GM23338 (cell line): Measurements from ENCODE around the gene GFRA3. TPM values are rescaled to one million over a fixed set of nuclear protein-coding genes. Genes with fewer than 3 reads are reported as not detected.

ENCODE experiments used
- ATAC-seq: fragments of 200-7000 bp; cut with Tn5 transposase; 3 replicates; pipeline ENCODE4 v1.9.1; 2020
- DNase-seq: peaks from one replicate; pipeline ENCODE4 v3.0.0-alpha.2; 2015; ENCODE audit warnings: low spot score
- H2AFZ ChIP-seq: fragments of 200-600 bp; sonication (generic); 2 replicates; pipeline ENCODE4 v1.8.0; 2016; ENCODE audit warnings: antibody characterized with exemption, mild to moderate bottlenecking, moderate library complexity
- H3F3A ChIP-seq: fragments of 200-600 bp; sonication (generic); replicated peaks from 2 replicates; pipeline ENCODE4 v1.8.0; 2017; ENCODE audit warnings: antibody characterized with exemption, mixed run types, low read depth
- H3K27ac ChIP-seq: fragments of 200-600 bp; sonication (generic); 2 replicates; pipeline ENCODE4 v1.6.1; 2016; ENCODE audit warnings: low read depth
- H3K27me3 ChIP-seq: fragments of 200-600 bp; sonication (generic); 2 replicates; pipeline ENCODE4 v1.8.0; 2016; ENCODE audit warnings: mild to moderate bottlenecking, mixed run types, moderate library complexity; ENCODE audit not compliant: insufficient read depth
- H3K36me3 ChIP-seq: fragments of 200-600 bp; sonication (generic); 2 replicates; pipeline ENCODE4 v1.8.0; 2016; ENCODE audit warnings: mild to moderate bottlenecking; ENCODE audit not compliant: insufficient read depth
- H3K4me1 ChIP-seq: fragments of 200-600 bp; sonication (generic); 2 replicates; pipeline ENCODE4 v1.8.0; 2016; ENCODE audit warnings: mild to moderate bottlenecking, moderate library complexity; ENCODE audit not compliant: insufficient read depth
- H3K4me2 ChIP-seq: fragments of 200-600 bp; sonication (generic); 2 replicates; pipeline ENCODE4 v1.7.1; 2017; ENCODE audit warnings: mixed run types
- H3K4me3 ChIP-seq: fragments of 200-600 bp; sonication (generic); 2 replicates; pipeline ENCODE4 v1.6.1; 2016; ENCODE audit warnings: mixed run types
- H3K79me2 ChIP-seq: fragments of 200-600 bp; sonication (generic); replicated peaks from 2 replicates; pipeline ENCODE4 v1.8.0; 2017; ENCODE audit warnings: mild to moderate bottlenecking; ENCODE audit not compliant: insufficient read depth
- H3K9me2 ChIP-seq: fragments of 200-600 bp; sonication (generic); 2 replicates; pipeline ENCODE4 v1.8.0; 2017; ENCODE audit not compliant: insufficient read depth
- H4K20me1 ChIP-seq: fragments of 200-600 bp; sonication (generic); replicated peaks from 2 replicates; pipeline ENCODE4 v1.8.0; 2017; ENCODE audit warnings: mild to moderate bottlenecking; ENCODE audit not compliant: insufficient read depth
- H3K27ac Mint-ChIP-seq: 2 replicates; pipeline ENCODE4 v1.8.0; 2020; ENCODE audit warnings: inconsistent platforms, mild to moderate bottlenecking, moderate library complexity, mixed read lengths
- H3K27me3 Mint-ChIP-seq: 3 replicates; pipeline ENCODE4 v1.8.0; 2022; ENCODE audit warnings: low read depth, mild to moderate bottlenecking, moderate library complexity, mixed read lengths, inconsistent platforms; ENCODE audit not compliant: insufficient read depth, poor library complexity
- H3K36me3 Mint-ChIP-seq: 3 replicates; pipeline ENCODE4 v1.8.0; 2021; ENCODE audit warnings: low read depth, mild to moderate bottlenecking, inconsistent platforms, moderate library complexity, mixed read lengths
- H3K4me1 Mint-ChIP-seq: 3 replicates; pipeline ENCODE4 v1.8.0; 2020; ENCODE audit warnings: mild to moderate bottlenecking, inconsistent platforms, mixed read lengths
- H3K4me3 Mint-ChIP-seq: 3 replicates; pipeline ENCODE4 v1.8.0; 2021; ENCODE audit warnings: moderate library complexity, mild to moderate bottlenecking, inconsistent platforms, mixed read lengths
- H3K9me3 Mint-ChIP-seq: 3 replicates; pipeline ENCODE4 v1.8.0; 2020; ENCODE audit warnings: moderate library complexity, mild to moderate bottlenecking, inconsistent platforms, mixed read lengths
- CREB1 ChIP-seq: fragments of 250-450 bp; sonication (Bioruptor Pico); IDR thresholded peaks from 2 replicates; pipeline ENCODE4 v1.5.0; 2020; ENCODE audit warnings: low read depth, mild to moderate bottlenecking, moderate library complexity
- CTCF ChIP-seq, 2 experiments: fragments of 200-600 bp in 1 of 2; sonication (generic) in 1 of 2; conservative IDR thresholded peaks; 2 replicates each; pipeline versions ENCODE4 v1.5.1 to v1.6.1; 2016 to 2017; ENCODE audit warnings: antibody characterized with exemption in 2 of 2, low read depth in 2 of 2, mild to moderate bottlenecking in 2 of 2, moderate library complexity in 1 of 2
- ETS1 ChIP-seq: IDR thresholded peaks from 2 replicates; pipeline ENCODE4 v1.6.1; 2016; ENCODE audit warnings: antibody characterized with exemption
- EZH2 ChIP-seq: fragments of 200-600 bp; sonication (generic); IDR thresholded peaks from one replicate; pipeline ENCODE4 v1.8.0; 2017; ENCODE audit warnings: antibody characterized with exemption, mild to moderate bottlenecking, low read depth; ENCODE audit not compliant: unreplicated experiment
- JUNB ChIP-seq: IDR thresholded peaks from one replicate; pipeline ENCODE4 v1.6.1; 2016; ENCODE audit warnings: antibody characterized with exemption; ENCODE audit not compliant: unreplicated experiment
- POLR2AphosphoS5 ChIP-seq: IDR thresholded peaks from 2 replicates; pipeline ENCODE4 v1.6.1; 2016; ENCODE audit warnings: antibody characterized with exemption, low read depth
- ZNF114 ChIP-seq: fragments of 250-450 bp; sonication (Bioruptor Pico); IDR thresholded peaks from 2 replicates; pipeline ENCODE4 v1.5.0; 2020; ENCODE audit warnings: mild to moderate bottlenecking, moderate library complexity
- ZNF331 ChIP-seq: fragments of 250-450 bp; sonication (Bioruptor Pico); IDR thresholded peaks from 2 replicates; pipeline ENCODE4 v1.5.0; 2020; ENCODE audit warnings: low read depth, mild to moderate bottlenecking, moderate library complexity
- polyA plus RNA-seq: library from polyadenylated mRNA; unstranded; fragments of >200 nt; fragmentation: Nextera tagmentation; extraction: Ambion mirVana; gene quantifications from 2 replicates; pipeline ENCODE4 v1.2.1, GENCODE V29; 2016
- total RNA-seq: library from RNA; depleted of rRNA; stranded (reverse); fragments of >200 nt; shearing (Covaris generic); gene quantifications from 2 replicates; pipeline ENCODE4 v1.2.3, GENCODE V29; 2014
- TF ChIP-seq, protein P1 (sequence below): IDR thresholded peaks from one replicate; pipeline ENCODE4 v1.6.1; 2018; ENCODE audit warnings: antibody characterized with exemption; ENCODE audit not compliant: unreplicated experiment

GFRA3 gene
- total and polyA plus RNA-seq, 2 experiments from 2014 or later = 1.1 TPM

GRCh38 chr5:138271281-138271680 is 3.1 kb downstream of the GFRA3 start:
- H3K4me1 ChIP-seq = peaks cover 13% of the 10 kb centered on the region; the same call in 1 of the 2 replicates
- peaks cover 19% of the 10 kb centered on the region for H3K4me1 Mint-ChIP-seq
- H3K79me2 ChIP-seq = no peaks in the 10 kb centered on the region
- no peaks in the 10 kb centered on the region for H3K9me3 Mint-ChIP-seq
- no peak overlapping the region for H3K4me2 ChIP-seq
- DNase-seq = no peak
- no peaks in the 10 kb centered on the region for H3K36me3 Mint-ChIP-seq
- no peaks in the 10 kb centered on the region for H3K36me3 ChIP-seq
- H3K4me3 Mint-ChIP-seq = no peak overlapping the region
- no peak overlapping the region for H2AFZ ChIP-seq
- no peak overlapping the region for H3K27ac Mint-ChIP-seq
- no peak for ATAC-seq
- H3F3A ChIP-seq = no peaks in the 10 kb centered on the region
- H3K9me2 ChIP-seq = no peaks in the 10 kb centered on the region
- no peak overlapping the region for H3K4me3 ChIP-seq
- H3K27me3 ChIP-seq = peaks cover 39% of the 10 kb centered on the region
- H4K20me1 ChIP-seq = no peaks in the 10 kb centered on the region
- no peak overlapping the region for H3K27ac ChIP-seq
- peaks cover 25% of the 10 kb centered on the region for H3K27me3 Mint-ChIP-seq
- no peak for TF ChIP-seq JUNB
- TF ChIP-seq CTCF (conservative IDR thresholded peaks at IDR 0.05; ENCODE audit: low read depth in 2 of 2) = no peak
- TF ChIP-seq EZH2 = no peak
- TF ChIP-seq POLR2AphosphoS5 = no peak
- TF ChIP-seq CREB1 (CRISPR knock-in tag) = no peak
- TF ChIP-seq, protein P1, sequence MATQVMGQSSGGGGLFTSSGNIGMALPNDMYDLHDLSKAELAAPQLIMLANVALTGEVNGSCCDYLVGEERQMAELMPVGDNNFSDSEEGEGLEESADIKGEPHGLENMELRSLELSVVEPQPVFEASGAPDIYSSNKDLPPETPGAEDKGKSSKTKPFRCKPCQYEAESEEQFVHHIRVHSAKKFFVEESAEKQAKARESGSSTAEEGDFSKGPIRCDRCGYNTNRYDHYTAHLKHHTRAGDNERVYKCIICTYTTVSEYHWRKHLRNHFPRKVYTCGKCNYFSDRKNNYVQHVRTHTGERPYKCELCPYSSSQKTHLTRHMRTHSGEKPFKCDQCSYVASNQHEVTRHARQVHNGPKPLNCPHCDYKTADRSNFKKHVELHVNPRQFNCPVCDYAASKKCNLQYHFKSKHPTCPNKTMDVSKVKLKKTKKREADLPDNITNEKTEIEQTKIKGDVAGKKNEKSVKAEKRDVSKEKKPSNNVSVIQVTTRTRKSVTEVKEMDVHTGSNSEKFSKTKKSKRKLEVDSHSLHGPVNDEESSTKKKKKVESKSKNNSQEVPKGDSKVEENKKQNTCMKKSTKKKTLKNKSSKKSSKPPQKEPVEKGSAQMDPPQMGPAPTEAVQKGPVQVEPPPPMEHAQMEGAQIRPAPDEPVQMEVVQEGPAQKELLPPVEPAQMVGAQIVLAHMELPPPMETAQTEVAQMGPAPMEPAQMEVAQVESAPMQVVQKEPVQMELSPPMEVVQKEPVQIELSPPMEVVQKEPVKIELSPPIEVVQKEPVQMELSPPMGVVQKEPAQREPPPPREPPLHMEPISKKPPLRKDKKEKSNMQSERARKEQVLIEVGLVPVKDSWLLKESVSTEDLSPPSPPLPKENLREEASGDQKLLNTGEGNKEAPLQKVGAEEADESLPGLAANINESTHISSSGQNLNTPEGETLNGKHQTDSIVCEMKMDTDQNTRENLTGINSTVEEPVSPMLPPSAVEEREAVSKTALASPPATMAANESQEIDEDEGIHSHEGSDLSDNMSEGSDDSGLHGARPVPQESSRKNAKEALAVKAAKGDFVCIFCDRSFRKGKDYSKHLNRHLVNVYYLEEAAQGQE = no peak
- no peak for TF ChIP-seq ZNF331 (CRISPR knock-in tag)
- no peak for TF ChIP-seq ZNF114
- TF ChIP-seq ETS1 = no peak

GRCh38 chr5:138264183-138264582 is 10.2 kb downstream of the GFRA3 start:
- no peak overlapping the region for H3K4me3 ChIP-seq
- no peaks in the 10 kb centered on the region for H3K27me3 ChIP-seq
- no peaks in the 10 kb centered on the region for H3K9me2 ChIP-seq
- no peaks in the 10 kb centered on the region for H3K36me3 ChIP-seq
- peak; percentile 84 for ATAC-seq
- peaks cover 7% of the 10 kb centered on the region; the same call in 2 of the 3 replicates for H3K4me1 Mint-ChIP-seq
- H3K4me2 ChIP-seq = no peak overlapping the region
- no peak overlapping the region for H3K27ac Mint-ChIP-seq
- peak; percentile 29 for DNase-seq
- no peaks in the 10 kb centered on the region for H4K20me1 ChIP-seq
- no peak overlapping the region for H3K27ac ChIP-seq
- H3K27me3 Mint-ChIP-seq = peaks cover 9% of the 10 kb centered on the region
- no peaks in the 10 kb centered on the region for H3K4me1 ChIP-seq
- H2AFZ ChIP-seq = 0 out of 2 replicates have a peak overlapping the region, but pooled peaks have one; percentile 43
- H3K9me3 Mint-ChIP-seq = no peaks in the 10 kb centered on the region
- no peaks in the 10 kb centered on the region for H3K79me2 ChIP-seq
- no peak for TF ChIP-seq CTCF (conservative IDR thresholded peaks at IDR 0.05; ENCODE audit: low read depth in 2 of 2)
- TF ChIP-seq CREB1 (CRISPR knock-in tag) = no peak
- H3F3A ChIP-seq = no peaks in the 10 kb centered on the region
- no peaks in the 10 kb centered on the region for H3K36me3 Mint-ChIP-seq
- no peak overlapping the region for H3K4me3 Mint-ChIP-seq
